Testis (tissue), 2 donors: Measurements from ENCODE around the gene RIC8B.

Experiments
- POLR2A ChIP-seq: fragments of 450-650 bp; IDR thresholded peaks from one replicate; pipeline ENCODE4 v1.6.1; 2017; ENCODE audit warnings: antibody characterized with exemption, mild to moderate bottlenecking, moderate library complexity
- TF ChIP-seq, protein P1 (sequence below), 3 experiments: fragments of 450-650 bp in 2 of 3; fragments of 200-600 bp in 1 of 3; sonication (generic) in 1 of 3; IDR thresholded peaks; one replicate each; pipeline ENCODE4 v1.5.1; 2016 to 2019; ENCODE audit warnings: antibody characterized with exemption in 3 of 3, mild to moderate bottlenecking in 2 of 3, moderate library complexity in 1 of 3

DNA sequence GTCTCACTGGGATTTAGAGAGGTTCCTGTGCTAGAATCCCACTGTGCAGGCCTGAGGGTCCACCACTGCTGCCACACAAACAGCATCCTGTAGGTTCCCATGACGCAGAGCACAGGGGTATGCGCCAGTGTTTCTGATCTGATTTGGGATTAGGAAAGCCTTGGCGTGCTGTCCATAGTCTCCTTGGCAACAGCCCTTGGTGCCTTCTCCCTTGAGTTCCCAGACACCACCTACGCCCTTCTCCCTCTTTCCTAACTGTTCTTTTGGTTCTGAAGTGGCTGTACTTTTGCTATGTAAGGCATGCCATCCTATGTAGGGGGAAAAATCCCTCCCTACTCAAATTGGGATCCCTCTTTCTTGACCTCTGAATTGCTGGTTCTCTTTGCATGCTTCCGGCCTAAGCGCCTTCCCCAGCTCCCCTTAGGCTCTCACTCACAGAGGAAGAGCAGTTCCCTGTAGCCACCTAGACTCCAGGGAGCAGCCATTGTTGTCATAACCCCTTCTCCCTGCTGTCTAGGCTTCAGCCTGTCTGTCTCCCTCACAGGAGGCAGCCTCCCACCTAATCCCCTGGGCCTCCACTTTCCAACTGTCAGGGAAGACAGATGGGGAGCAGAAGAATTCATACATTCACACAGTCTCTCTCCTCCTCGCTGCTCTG, 14.8 kb upstream of the RIC8B start:
- TF ChIP-seq, protein P1, sequence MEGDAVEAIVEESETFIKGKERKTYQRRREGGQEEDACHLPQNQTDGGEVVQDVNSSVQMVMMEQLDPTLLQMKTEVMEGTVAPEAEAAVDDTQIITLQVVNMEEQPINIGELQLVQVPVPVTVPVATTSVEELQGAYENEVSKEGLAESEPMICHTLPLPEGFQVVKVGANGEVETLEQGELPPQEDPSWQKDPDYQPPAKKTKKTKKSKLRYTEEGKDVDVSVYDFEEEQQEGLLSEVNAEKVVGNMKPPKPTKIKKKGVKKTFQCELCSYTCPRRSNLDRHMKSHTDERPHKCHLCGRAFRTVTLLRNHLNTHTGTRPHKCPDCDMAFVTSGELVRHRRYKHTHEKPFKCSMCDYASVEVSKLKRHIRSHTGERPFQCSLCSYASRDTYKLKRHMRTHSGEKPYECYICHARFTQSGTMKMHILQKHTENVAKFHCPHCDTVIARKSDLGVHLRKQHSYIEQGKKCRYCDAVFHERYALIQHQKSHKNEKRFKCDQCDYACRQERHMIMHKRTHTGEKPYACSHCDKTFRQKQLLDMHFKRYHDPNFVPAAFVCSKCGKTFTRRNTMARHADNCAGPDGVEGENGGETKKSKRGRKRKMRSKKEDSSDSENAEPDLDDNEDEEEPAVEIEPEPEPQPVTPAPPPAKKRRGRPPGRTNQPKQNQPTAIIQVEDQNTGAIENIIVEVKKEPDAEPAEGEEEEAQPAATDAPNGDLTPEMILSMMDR (IDR thresholded peaks at IDR 0.05) = no peak
- TF ChIP-seq POLR2A = no peak
